NCI-H2196 treated with DMSO at 0.1 percent for 48 hours (cell line): Measurements from ENCODE around the gene SLC25A21.

Experiments
- DNase-seq: peaks from one replicate; lab custom pipeline; 2025; ENCODE audit not compliant: unreplicated experiment; lab: John Stamatoyannopoulos, UW

The SLC25A21 gene

GRCh38 chr14:37144729-37145363, 27.6 kb downstream of the SLC25A21 start:
- DNase-seq, result no peak

- DNase-seq, result no peak
These were observed 28.9 kb downstream of the SLC25A21 start for GRCh38 chr14:37143475-37143874.

GRCh38 chr14:37142835-37143401, 29.5 kb downstream of the SLC25A21 start:
- no peak for DNase-seq

- no peak for DNase-seq
These were observed 32.2 kb downstream of the SLC25A21 start for GRCh38 chr14:37140176-37140575.

- DNase-seq, result no peak
These were observed 32.7 kb downstream of the SLC25A21 start for GRCh38 chr14:37139710-37140109.

- no peak for DNase-seq
These were observed 33.5 kb downstream of the SLC25A21 start for GRCh38 chr14:37138898-37139297.

- DNase-seq, result no peak
These were observed 39.0 kb downstream of the SLC25A21 start for GRCh38 chr14:37133284-37133913.

GRCh38 chr14:37131205-37131604, 41.2 kb downstream of the SLC25A21 start:
- DNase-seq, result no peak

- DNase-seq, result no peak
These were observed 43.4 kb downstream of the SLC25A21 start for GRCh38 chr14:37129047-37129446.

- no peak for DNase-seq
These were observed 47.8 kb downstream of the SLC25A21 start for GRCh38 chr14:37124614-37125013.

GRCh38 chr14:37122919-37123639, 49.3 kb downstream of the SLC25A21 start:
- no peak for DNase-seq

- no peak for DNase-seq
These were observed 50.1 kb downstream of the SLC25A21 start for GRCh38 chr14:37122288-37122687.

- DNase-seq, result no peak
These were observed 53.6 kb downstream of the SLC25A21 start for GRCh38 chr14:37118673-37119366.

GRCh38 chr14:37116933-37117849, 55.2 kb downstream of the SLC25A21 start:
- no peak for DNase-seq

GRCh38 chr14:37115406-37115805, 57.0 kb downstream of the SLC25A21 start:
- no peak for DNase-seq

GRCh38 chr14:37114559-37114958, 57.8 kb downstream of the SLC25A21 start:
- DNase-seq, result no peak

- no peak for DNase-seq
These were observed 58.4 kb downstream of the SLC25A21 start for GRCh38 chr14:37114002-37114401.

GRCh38 chr14:37098132-37098531, 74.3 kb downstream of the SLC25A21 start:
- DNase-seq, result no peak

- no peak for DNase-seq
These were observed 77.9 kb downstream of the SLC25A21 start for GRCh38 chr14:37094502-37094901.

GRCh38 chr14:37093364-37093763, 79.0 kb downstream of the SLC25A21 start:
- DNase-seq, result no peak
